Measurements from ENCODE around the gene PANK4.

PANK4 gene

DNA sequence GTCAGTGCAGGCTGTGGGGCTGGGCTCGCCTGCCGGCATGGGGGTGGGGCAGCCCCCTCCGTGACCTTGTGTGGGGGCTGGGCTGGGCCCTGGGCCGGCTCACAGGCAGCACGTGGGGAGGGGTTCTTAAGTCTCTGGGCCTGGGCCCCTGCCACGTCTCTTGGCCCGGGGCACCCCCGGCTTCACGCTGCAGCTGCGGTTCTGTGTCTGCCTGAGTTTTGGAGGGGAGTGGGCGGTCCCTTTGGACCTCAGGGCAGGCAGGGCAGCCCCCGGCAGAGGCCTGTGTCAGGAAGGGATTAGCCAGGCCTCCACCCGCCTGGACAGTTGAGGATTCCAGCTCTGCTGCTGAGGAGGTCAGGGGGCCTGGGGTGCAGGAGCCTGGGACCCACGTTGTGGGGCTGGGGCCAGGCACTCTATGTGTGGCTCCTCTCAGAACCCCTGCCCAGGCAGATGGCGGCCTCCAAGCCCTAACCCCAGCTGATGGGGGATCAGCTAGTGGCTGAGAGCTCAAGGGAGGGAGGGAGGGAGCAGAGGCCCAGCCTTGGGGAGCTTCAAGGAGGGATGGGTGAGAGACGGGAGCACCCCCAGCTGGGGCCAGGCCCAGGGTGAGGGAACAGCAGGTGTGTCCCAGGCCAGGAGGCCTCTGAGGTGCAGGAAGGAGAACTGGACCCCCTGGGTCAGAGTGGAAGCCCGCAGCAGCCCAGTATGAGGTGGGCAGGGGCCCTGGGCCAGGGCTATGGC is 52.1 kb downstream of the PANK4 start:
- POLR2A ChIA-PET: no interaction called here
- no peaks in the 10 kb centered on the region for H3K9me3 ChIP-seq (ENCODE audit: control extremely low read depth in 1 of 5, control insufficient read depth in 4 of 5, insufficient read depth in 2 of 5, low read depth in 1 of 5, low read length in 4 of 5)
- WGBS (ENCODE audit: insufficient coverage): 74% methylated on average over 9 of the region's 17 CpGs
- H3K27me3 ChIP-seq (replicated peaks in 2 of 5; ENCODE audit: control insufficient read depth in 4 of 5, insufficient read depth in 5 of 5, low read length in 4 of 5): peaks cover 0 to 29% (median 0%) of the 10 kb centered on the region in 5 experiments
- CTCF ChIA-PET: no interaction called here
- DNase-seq: no peak
- H3K27ac ChIP-seq (ENCODE audit: insufficient read depth in 1 of 2, low read depth in 1 of 2, low read length in 2 of 2, poor library complexity in 1 of 2, severe bottlenecking in 2 of 2): no peak overlapping the region
- no peaks in the 10 kb centered on the region for H3K36me3 ChIP-seq (ENCODE audit: control insufficient read depth in 4 of 4, insufficient read depth in 4 of 4, low read length in 3 of 4)
- H3K4me3 ChIP-seq (ENCODE audit: control insufficient read depth in 1 of 7, extremely low read depth in 1 of 7, insufficient read depth in 4 of 7, low read depth in 2 of 7, low read length in 6 of 7): no peak overlapping the region
- peaks cover 0 to 3% (median 0%) of the 10 kb centered on the region in 4 experiments for H3K4me1 ChIP-seq (ENCODE audit: control extremely low read depth in 1 of 4, control insufficient read depth in 4 of 4, insufficient read depth in 4 of 4, low read length in 3 of 4)

DNA sequence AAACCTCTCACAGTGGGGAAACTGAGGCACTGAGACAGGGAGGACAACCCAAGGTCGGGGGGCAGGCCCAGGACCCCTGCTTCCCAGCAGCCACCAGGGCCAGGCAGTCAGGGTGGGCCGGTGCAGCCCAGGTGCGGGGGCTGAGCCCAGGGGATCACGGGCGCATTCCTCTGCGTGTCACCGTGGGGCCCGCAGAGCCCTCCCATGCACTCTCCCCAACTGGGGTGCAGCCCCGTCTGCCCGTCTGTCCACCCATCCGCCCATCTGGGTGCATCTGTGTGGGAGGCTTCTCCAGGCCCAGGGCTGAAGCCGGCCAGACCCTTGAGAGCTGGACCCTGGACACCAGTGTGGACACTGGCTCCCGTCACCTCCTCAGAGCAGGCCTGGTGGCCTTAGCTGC is 53.2 kb downstream of the PANK4 start:
- H3K27ac ChIP-seq (ENCODE audit: insufficient read depth in 1 of 2, low read depth in 1 of 2, low read length in 2 of 2, poor library complexity in 1 of 2, severe bottlenecking in 2 of 2): no peak overlapping the region
- H3K9me3 ChIP-seq (ENCODE audit: control extremely low read depth in 1 of 5, control insufficient read depth in 4 of 5, insufficient read depth in 2 of 5, low read depth in 1 of 5, low read length in 4 of 5): no peaks in the 10 kb centered on the region
- peaks cover 0 to 40% (median 2%) of the 10 kb centered on the region in 5 experiments for H3K27me3 ChIP-seq (replicated peaks in 2 of 5; ENCODE audit: control insufficient read depth in 4 of 5, insufficient read depth in 5 of 5, low read length in 4 of 5)
- POLR2A ChIA-PET: no interaction called here
- DNase-seq: no peak
- no peaks in the 10 kb centered on the region for H3K36me3 ChIP-seq (ENCODE audit: control insufficient read depth in 4 of 4, insufficient read depth in 4 of 4, low read length in 3 of 4)
- WGBS (ENCODE audit: insufficient coverage): 96% methylated on average over 9 of the region's 13 CpGs
- CTCF ChIA-PET: no interaction called here
- peaks cover 0 to 2% (median 0%) of the 10 kb centered on the region in 4 experiments for H3K4me1 ChIP-seq (ENCODE audit: control extremely low read depth in 1 of 4, control insufficient read depth in 4 of 4, insufficient read depth in 4 of 4, low read length in 3 of 4)
- H3K4me3 ChIP-seq (ENCODE audit: control insufficient read depth in 1 of 7, extremely low read depth in 1 of 7, insufficient read depth in 4 of 7, low read depth in 2 of 7, low read length in 6 of 7): no peak overlapping the region

DNA sequence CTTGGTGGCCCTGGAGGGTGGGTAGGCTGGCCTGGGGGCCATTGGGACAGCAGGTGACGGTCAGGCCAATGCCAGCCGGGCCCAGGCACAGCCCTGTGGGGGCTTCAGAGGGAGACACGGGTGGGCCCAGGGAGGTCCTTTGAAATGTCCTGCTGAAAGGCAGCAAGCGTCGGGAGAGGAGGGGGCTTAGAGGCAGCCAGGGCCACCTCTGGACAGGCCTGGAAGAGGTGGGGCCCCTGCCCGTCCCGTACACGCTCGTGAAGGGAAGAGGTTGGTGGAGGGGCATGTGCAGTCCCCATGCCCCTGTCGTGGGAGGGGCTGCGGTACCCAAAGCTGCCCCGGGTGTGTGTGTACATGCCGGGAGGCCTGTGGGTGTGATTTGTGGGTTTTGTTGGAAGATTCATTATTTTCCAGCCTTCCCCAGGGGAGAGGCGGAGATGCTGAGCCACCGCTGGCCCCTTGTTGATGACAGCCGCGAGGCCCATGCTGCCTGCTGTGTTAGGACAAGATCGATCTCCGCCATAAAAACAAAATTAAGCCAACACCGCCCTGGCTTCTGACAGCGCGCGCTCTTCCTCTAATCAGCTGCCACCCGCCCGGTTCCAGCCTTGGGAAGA is 53.7 kb downstream of the PANK4 start:
- 84% methylated on average over 9 of the region's 25 CpGs for WGBS (ENCODE audit: insufficient coverage)

DNA sequence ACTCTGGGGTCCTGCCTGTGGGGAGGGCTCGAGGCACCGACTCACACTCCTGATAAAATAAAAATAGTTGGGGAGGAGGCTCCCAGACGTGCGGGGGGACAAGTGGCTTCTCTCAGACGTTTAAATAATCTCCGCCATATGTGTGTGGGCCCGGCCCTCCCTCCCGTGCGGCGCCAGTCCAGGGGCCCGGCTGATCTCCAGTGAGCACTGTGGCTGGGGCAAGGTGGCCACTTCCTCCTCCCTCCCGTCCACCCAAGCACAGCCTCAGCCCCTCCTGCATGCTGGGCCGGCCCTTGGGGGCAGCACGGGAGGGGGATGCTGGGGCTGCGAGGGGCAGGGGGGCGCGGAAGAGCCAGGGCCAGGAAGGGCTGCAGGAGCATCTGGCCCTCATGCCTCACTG is 54.3 kb downstream of the PANK4 start:
- Histone ChIP-seq H3K27ac (ENCODE audit: insufficient read depth in 1 of 2, low read depth in 1 of 2, low read length in 2 of 2, poor library complexity in 1 of 2, severe bottlenecking in 2 of 2) (no peak overlapping the region), H3K4me3 (ENCODE audit: control insufficient read depth in 1 of 7, extremely low read depth in 1 of 7, insufficient read depth in 4 of 7, low read depth in 2 of 7, low read length in 6 of 7) (no peak overlapping the region), H3K9me3 (ENCODE audit: control extremely low read depth in 1 of 5, control insufficient read depth in 4 of 5, insufficient read depth in 2 of 5, low read depth in 1 of 5, low read length in 4 of 5) (no peaks in the 10 kb centered on the region), H3K27me3 (replicated peaks in 2 of 5; ENCODE audit: control insufficient read depth in 4 of 5, insufficient read depth in 5 of 5, low read length in 4 of 5) (peaks cover 0 to 51% (median 2%) of the 10 kb centered on the region in 5 experiments), H3K4me1 (ENCODE audit: control extremely low read depth in 1 of 4, control insufficient read depth in 4 of 4, insufficient read depth in 4 of 4, low read length in 3 of 4) (no peaks in the 10 kb centered on the region), H3K36me3 (ENCODE audit: control insufficient read depth in 4 of 4, insufficient read depth in 4 of 4, low read length in 3 of 4) (no peaks in the 10 kb centered on the region)
- 73% methylated on average over 14 of the region's 17 CpGs for WGBS (ENCODE audit: insufficient coverage)
- ChIA-PET POLR2A (no interaction called here), CTCF (no interaction called here)
- DNase-seq: no peak

More for the DNA sequence above, 53.7 kb downstream of the PANK4 start:
- Histone ChIP-seq H3K27ac (ENCODE audit: insufficient read depth in 1 of 2, low read depth in 1 of 2, low read length in 2 of 2, poor library complexity in 1 of 2, severe bottlenecking in 2 of 2) (no peak overlapping the region), H3K36me3 (ENCODE audit: control insufficient read depth in 4 of 4, insufficient read depth in 4 of 4, low read length in 3 of 4) (no peaks in the 10 kb centered on the region), H3K4me3 (ENCODE audit: control insufficient read depth in 1 of 7, extremely low read depth in 1 of 7, insufficient read depth in 4 of 7, low read depth in 2 of 7, low read length in 6 of 7) (no peak overlapping the region), H3K27me3 (replicated peaks in 2 of 5; ENCODE audit: control insufficient read depth in 4 of 5, insufficient read depth in 5 of 5, low read length in 4 of 5) (peaks cover 0 to 45% (median 2%) of the 10 kb centered on the region in 5 experiments), H3K4me1 (ENCODE audit: control extremely low read depth in 1 of 4, control insufficient read depth in 4 of 4, insufficient read depth in 4 of 4, low read length in 3 of 4) (no peaks in the 10 kb centered on the region), H3K9me3 (ENCODE audit: control extremely low read depth in 1 of 5, control insufficient read depth in 4 of 5, insufficient read depth in 2 of 5, low read depth in 1 of 5, low read length in 4 of 5) (no peaks in the 10 kb centered on the region)
- POLR2A ChIA-PET: no interaction called here
- CTCF ChIA-PET: no interaction called here
- DNase-seq: no peak

DNA sequence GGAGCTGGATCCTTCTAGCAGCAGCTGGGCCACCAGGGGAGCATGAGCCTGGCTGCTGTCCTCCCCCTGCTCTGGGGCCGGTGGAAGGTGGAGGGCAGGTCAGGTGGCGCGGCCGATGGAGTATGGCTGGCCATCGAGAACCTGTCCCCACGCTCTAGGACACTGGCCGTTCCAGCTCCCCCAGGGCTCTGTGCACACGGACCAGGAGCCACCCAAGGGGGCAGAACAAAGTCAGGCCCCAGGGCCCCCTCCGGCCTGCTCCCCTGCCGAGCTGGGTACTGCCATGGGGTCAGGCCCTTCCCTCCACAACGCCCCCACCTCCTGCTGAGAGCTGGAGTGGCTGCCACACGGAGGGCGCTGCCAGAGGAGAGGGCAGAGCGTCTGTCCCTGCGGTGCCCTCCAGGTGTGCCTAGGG is 54.8 kb downstream of the PANK4 start:
- ChIA-PET CTCF (no interaction called here), POLR2A (no interaction called here)
- Histone ChIP-seq H3K4me1 (ENCODE audit: control extremely low read depth in 1 of 4, control insufficient read depth in 4 of 4, insufficient read depth in 4 of 4, low read length in 3 of 4) (no peaks in the 10 kb centered on the region), H3K4me3 (ENCODE audit: control insufficient read depth in 1 of 7, extremely low read depth in 1 of 7, insufficient read depth in 4 of 7, low read depth in 2 of 7, low read length in 6 of 7) (no peak overlapping the region), H3K27ac (ENCODE audit: insufficient read depth in 1 of 2, low read depth in 1 of 2, low read length in 2 of 2, poor library complexity in 1 of 2, severe bottlenecking in 2 of 2) (no peak overlapping the region), H3K36me3 (ENCODE audit: control insufficient read depth in 4 of 4, insufficient read depth in 4 of 4, low read length in 3 of 4) (no peaks in the 10 kb centered on the region), H3K27me3 (replicated peaks in 2 of 5; ENCODE audit: control insufficient read depth in 4 of 5, insufficient read depth in 5 of 5, low read length in 4 of 5) (peaks cover 0 to 56% (median 2%) of the 10 kb centered on the region in 5 experiments), H3K9me3 (ENCODE audit: control extremely low read depth in 1 of 5, control insufficient read depth in 4 of 5, insufficient read depth in 2 of 5, low read depth in 1 of 5, low read length in 4 of 5) (no peaks in the 10 kb centered on the region)
- 89% methylated on average over 11 of the region's 15 CpGs for WGBS (ENCODE audit: insufficient coverage)
- DNase-seq: no peak

DNA sequence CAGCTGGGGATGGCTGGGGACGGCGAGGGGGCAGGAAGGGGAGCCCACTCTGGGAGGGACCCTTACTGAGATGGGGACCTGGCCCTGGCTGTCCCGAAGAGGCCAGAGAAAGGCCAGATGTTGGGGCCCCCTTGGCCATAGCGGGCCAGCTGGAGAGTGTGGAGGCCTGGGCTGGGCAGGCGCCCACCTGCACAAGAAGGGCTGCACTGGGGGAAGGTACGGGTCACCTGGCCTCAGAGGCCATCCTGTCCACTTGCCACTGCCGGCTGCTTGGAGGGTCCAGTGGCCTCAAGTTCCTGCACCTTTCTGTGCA is 55.3 kb downstream of the PANK4 start:
- Histone ChIP-seq H3K27me3 (replicated peaks in 2 of 5; ENCODE audit: control insufficient read depth in 4 of 5, insufficient read depth in 5 of 5, low read length in 4 of 5) (peaks cover 0 to 61% (median 2%) of the 10 kb centered on the region in 5 experiments), H3K4me1 (ENCODE audit: control extremely low read depth in 1 of 4, control insufficient read depth in 4 of 4, insufficient read depth in 4 of 4, low read length in 3 of 4) (no peaks in the 10 kb centered on the region), H3K36me3 (ENCODE audit: control insufficient read depth in 4 of 4, insufficient read depth in 4 of 4, low read length in 3 of 4) (no peaks in the 10 kb centered on the region), H3K27ac (ENCODE audit: insufficient read depth in 1 of 2, low read depth in 1 of 2, low read length in 2 of 2, poor library complexity in 1 of 2, severe bottlenecking in 2 of 2) (no peak overlapping the region), H3K4me3 (ENCODE audit: control insufficient read depth in 1 of 7, extremely low read depth in 1 of 7, insufficient read depth in 4 of 7, low read depth in 2 of 7, low read length in 6 of 7) (no peak overlapping the region), H3K9me3 (ENCODE audit: control extremely low read depth in 1 of 5, control insufficient read depth in 4 of 5, insufficient read depth in 2 of 5, low read depth in 1 of 5, low read length in 4 of 5) (no peaks in the 10 kb centered on the region)
- 65% methylated on average over 7 of the region's 7 CpGs for WGBS (ENCODE audit: insufficient coverage)
- ChIA-PET CTCF (no interaction called here), POLR2A (no interaction called here)
- DNase-seq: no peak

DNA sequence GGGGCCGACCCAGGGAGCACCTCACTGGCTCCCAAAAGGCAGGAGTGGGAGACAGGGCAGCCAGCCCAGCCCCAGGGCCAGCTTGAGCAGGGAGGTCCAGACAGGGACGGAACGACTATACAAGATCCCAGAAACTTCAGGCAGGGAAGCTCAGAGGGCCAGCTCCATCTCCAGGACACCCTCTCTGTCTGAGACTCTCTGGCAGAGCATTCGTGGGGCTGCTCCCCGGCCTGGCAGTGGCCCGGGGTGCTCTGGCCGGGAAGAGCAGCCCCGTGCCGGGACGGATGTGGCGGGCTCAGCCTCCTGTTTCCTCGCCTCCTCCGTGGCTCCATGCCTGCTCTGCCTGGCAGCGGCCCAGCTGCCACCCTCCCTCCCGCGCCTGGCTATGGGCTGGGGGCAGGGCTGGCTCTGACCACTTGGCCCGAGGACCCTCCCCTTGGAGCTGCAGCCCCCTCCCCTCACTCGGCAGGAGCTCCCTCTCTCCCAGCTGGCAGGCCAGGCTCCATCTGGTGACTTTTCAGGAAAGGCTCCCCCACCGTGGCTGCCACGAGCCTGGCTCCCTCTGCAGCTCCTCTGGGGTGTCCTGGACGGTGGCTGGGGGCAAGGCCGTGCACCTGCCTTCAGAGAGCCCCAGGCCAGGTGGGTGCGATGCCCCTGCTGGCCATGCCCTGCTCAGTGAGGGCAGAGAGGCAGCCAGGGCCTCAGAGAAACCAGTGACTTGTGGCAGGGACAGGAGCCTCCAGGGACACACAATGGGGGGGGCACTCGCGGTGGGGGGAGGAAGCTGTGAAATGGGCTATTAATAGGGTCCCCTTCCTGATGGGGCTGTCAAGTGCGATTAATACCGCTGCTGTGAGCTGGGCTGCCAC is 55.9 kb downstream of the PANK4 start:
- POLR2A ChIA-PET: no interaction called here
- Histone ChIP-seq H3K4me3 (ENCODE audit: control insufficient read depth in 1 of 7, extremely low read depth in 1 of 7, insufficient read depth in 4 of 7, low read depth in 2 of 7, low read length in 6 of 7) (no peak overlapping the region), H3K9me3 (ENCODE audit: control extremely low read depth in 1 of 5, control insufficient read depth in 4 of 5, insufficient read depth in 2 of 5, low read depth in 1 of 5, low read length in 4 of 5) (no peaks in the 10 kb centered on the region), H3K36me3 (ENCODE audit: control insufficient read depth in 4 of 4, insufficient read depth in 4 of 4, low read length in 3 of 4) (no peaks in the 10 kb centered on the region), H3K27me3 (replicated peaks in 2 of 5; ENCODE audit: control insufficient read depth in 4 of 5, insufficient read depth in 5 of 5, low read length in 4 of 5) (peaks cover 0 to 65% (median 2%) of the 10 kb centered on the region in 5 experiments), H3K27ac (ENCODE audit: insufficient read depth in 1 of 2, low read depth in 1 of 2, low read length in 2 of 2, poor library complexity in 1 of 2, severe bottlenecking in 2 of 2) (no peak overlapping the region), H3K4me1 (ENCODE audit: control extremely low read depth in 1 of 4, control insufficient read depth in 4 of 4, insufficient read depth in 4 of 4, low read length in 3 of 4) (no peaks in the 10 kb centered on the region)
- no peak for DNase-seq
- CTCF ChIA-PET: no interaction called here
- WGBS (ENCODE audit: insufficient coverage): 31% methylated on average over 23 of the region's 27 CpGs
